GM19468 (cell line): ENCODE measurements around the gene MARK2.
"Not testable (repeated sequence)": the region's sequence is repeated elsewhere in the genome, so short reads cannot be mapped to it uniquely, and the experiment has no call there.

Source experiments
- ATAC-seq: cut with Tn5 transposase; IDR thresholded peaks from one replicate; pipeline ENCODE4 v1.9.1; 2021; ENCODE audit warnings: mild to moderate bottlenecking, moderate library complexity, moderate number of reproducible peaks; ENCODE audit not compliant: unreplicated experiment; ENCODE audit errors: extremely low read depth

MARK2 gene

GRCh38 chr11:63838678-63839507 lies at the start of gene MARK2:
Gene MARK2 (plus strand): TSS chr11:63839110. CDS start chr11:63839507, 397 bp downstream.
- peak; percentile 50 for ATAC-seq

- ATAC-seq: no peak
Measured at GRCh38 chr11:63791495-63792167, 47.3 kb upstream of the MARK2 start.

- ATAC-seq: no peak
Measured at GRCh38 chr11:63793161-63793560, 45.7 kb upstream of the MARK2 start.

- ATAC-seq: no peak
Measured at GRCh38 chr11:63795066-63795465, 43.8 kb upstream of the MARK2 start.

DNA sequence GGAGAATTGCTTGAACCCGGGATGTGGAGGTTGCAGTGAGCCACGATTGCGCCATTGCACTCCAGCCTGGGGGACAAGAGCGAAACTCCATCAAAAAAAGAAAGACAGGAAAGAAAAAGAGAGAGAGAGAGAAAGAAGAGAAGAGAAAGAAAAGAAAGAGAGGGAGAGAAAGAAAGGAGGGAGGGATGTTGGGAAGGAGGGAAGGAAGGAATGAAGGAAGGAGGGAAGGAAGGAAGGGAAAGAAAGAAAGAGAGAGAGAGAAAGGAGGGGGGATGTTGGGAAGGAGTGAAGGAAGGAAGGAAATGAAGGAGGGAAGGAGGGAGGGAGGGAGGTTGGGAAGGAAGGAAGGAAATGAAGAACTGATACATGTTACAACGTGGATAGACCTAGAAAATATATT lies 38.0 kb upstream of the MARK2 start:
- no peak for ATAC-seq

GRCh38 chr11:63802637-63803414 lies 36.1 kb upstream of the MARK2 start:
- no peak for ATAC-seq

DNA sequence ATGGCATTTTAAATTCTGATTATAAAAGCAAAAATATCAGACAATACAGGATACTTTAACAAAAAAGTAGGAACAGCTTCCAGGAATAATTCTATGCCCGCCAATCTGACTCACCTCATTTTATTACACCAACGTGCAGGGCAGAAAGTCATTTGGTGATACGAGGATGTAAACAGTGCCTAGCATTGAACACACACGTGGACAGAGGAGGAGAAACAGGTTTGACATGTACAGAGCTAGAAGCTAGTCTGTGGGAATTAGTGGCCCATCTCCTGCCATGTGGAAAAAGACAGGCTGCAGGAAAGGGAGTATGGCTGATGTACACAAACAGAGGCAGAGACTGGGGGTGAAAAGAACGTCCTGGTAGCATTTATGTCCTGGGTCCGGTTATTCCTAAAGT lies 34.7 kb upstream of the MARK2 start:
- ATAC-seq: no peak

DNA sequence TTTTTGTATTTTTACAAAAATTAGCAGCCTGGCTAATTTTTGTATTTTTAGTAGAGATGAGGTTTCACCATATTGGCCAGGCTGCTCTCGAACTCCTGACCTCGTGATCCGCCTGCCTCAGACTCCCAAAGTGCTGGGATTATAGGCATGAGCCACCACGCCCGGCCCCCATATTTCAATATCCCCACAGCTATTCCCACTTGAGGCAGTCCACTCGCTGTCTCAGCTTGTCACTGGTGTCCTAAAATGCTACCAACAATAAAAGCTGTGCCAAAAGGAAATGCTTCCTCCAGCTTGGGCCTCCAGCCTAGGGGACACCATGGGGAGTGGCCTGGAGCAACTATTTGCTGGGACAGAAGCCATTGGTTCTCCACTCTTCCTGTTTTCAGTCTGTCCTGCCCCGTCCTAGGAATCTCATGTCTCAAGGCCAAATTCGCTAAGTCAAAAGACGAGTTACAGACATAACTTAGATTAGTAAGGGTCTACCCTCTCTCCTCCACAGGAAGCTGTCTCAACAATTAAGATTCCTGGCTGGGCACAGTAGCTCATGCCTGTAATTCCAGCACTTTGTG lies 33.0 kb upstream of the MARK2 start:
- ATAC-seq: no peak

GRCh38 chr11:63810383-63810782 lies 28.5 kb upstream of the MARK2 start:
- not testable (repeated sequence) for ATAC-seq

- no peak for ATAC-seq
Measured at GRCh38 chr11:63811522-63811921, 27.4 kb upstream of the MARK2 start.

DNA sequence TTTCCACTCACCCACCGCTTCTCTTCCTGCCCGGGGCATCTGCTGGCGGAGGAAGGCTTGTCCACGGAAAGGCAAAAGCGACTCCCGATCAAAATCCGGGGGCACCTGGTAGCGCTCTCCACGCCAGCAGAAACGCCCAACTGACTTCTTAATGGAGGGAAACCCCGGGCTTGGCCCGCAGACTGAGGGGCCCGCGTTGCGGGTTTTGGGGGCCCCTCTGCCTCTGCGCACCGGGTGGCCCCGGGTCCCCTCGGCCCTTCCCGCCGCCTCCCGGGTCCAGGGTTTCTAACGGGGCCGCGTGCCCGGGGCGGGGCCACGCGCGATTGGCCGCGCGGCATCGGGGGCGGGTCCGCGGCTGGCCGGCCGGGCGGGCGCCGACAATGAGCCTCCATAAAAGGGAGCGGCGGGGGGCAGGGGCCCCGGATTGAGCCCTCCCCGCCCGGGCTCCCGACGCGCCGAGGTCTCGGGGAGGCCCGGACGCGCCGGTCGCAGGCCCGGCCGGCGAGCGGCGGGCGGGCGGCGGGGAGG lies 25.8 kb upstream of the MARK2 start, which contains the start of gene SPINDOC:
SPINDOC (plus strand) TSS at position 422 of the 528 bp plus-strand sequence. CDS start 231 bp downstream, outside the sequence.
- ATAC-seq: peak; percentile 45

DNA sequence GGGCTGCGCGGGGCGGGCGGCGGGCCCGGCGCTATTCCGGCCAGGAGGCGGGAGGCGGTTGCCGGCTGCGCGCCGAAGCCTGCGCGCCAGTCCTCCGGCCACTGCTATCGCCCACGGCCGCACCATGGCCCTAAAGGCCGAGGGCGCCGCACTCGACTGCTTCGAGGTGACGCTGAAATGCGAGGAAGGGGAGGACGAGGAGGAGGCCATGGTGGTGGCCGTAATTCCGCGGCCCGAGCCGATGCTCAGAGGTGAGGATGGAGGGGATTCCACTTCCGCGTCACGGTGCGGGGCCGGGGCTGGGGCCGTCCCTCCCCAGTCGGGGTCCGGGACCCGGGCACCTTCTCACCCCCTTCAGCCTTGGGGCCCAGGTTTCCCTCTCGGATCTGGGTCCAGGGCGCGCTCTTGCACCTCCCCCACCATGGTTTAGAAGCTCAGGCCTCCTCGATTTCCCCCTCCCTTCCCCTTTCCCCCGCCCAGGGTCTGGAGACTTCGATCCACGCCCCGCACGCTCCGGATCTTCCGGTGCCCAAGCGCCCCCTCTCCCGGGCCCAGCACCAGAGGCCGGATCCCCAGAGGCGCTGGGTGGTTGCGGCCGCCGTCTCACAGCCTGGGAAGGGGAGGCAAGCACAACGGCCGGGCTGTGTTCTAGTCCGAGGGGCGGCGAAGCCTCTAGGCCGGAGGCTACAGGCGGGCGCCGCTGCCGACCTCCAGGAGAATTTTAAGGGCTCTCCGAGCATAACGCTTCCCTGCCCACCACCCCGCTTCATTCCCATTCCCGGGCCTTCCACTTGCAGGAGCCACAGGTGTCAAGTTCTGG lies 25.1 kb upstream of the MARK2 start:
- ATAC-seq: peak; percentile 26

GRCh38 chr11:63814383-63814736 lies 24.6 kb upstream of the MARK2 start:
- no peak for ATAC-seq

GRCh38 chr11:63816166-63816565 lies 22.7 kb upstream of the MARK2 start:
- ATAC-seq: no peak

DNA sequence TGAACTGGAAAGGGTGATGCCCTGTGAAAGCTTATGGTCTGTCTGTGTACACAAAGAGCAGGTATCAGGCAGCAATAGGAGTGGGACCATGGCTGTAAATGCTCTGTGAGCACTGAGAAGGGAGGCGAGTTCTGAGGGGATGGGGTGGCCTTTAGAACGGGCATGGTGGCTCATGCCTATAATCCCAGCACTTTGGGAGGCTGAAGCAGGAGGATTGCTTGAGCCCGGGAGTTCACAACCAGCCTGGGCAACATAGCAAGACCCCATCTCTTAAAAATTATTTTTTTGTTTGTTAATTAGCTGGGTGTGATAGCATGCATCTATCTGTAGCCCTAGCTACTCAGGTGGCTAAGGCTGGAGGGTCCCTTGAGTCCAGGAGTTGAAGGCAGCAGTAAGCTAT lies 22.2 kb upstream of the MARK2 start:
- ATAC-seq: no peak

DNA sequence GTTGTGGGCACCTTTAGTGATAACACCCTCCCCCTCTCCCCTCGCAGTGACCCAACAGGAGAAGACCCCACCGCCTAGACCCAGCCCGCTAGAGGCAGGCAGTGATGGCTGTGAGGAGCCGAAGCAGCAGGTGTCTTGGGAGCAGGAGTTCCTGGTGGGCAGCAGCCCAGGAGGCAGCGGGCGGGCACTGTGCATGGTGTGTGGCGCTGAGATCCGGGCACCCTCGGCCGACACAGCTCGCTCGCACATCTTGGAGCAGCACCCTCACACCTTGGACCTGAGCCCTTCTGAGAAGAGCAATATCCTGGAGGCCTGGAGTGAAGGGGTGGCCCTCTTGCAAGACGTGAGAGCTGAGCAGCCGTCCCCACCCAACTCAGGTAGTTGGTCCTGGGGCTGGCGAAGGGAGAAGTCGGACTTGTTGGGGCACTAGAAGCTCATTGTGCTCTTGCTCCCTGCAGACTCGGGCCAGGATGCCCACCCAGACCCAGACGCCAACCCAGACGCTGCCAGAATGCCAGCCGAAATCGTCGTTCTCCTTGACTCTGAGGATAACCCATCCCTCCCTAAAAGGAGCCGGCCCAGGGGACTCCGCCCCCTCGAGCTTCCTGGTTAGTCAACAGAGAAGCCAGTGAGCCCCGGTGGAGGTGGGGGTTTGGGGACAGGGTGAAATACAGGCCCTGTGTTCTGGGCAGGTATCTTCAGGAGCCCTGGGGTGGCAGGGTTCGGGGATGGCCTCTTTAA lies 21.0 kb upstream of the MARK2 start:
- no peak for ATAC-seq

DNA sequence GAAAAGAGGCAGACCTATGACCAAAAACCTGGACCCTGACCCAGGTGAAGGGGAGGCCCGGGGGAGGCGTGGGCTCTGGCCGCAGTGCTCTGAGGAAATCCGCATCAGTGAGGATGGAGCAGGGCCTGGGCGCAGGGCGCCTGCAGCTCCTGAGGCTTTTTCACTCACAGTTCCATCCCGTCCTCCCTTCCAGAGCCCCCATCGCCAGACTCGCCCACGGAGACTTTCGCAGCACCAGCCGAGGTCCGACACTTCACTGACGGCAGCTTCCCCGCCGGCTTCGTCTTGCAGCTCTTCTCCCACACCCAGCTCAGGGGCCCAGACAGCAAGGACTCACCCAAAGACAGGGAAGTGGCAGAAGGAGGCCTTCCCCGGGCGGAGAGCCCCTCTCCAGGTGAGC lies 20.3 kb upstream of the MARK2 start:
- no peak for ATAC-seq

- ATAC-seq: no peak
Measured at GRCh38 chr11:63821411-63821810, 17.5 kb upstream of the MARK2 start.
